Fibroblast of lung (primary cell): ENCODE measurements around the gene CFAP46.

ENCODE experiments used
- EZH2 ChIP-seq: IDR thresholded peaks from 2 replicates; pipeline ENCODE4 v1.5.1; 2012; ENCODE audit warnings: low read length, control low read depth, mild to moderate bottlenecking; ENCODE audit errors: missing control alignments
- TF ChIP-seq, protein P1 (sequence below), 2 donors: IDR thresholded peaks in 1 of 2; conservative IDR thresholded peaks in 1 of 2; 1 replicate in 1 of 2; 2 replicates in 1 of 2; pipeline ENCODE4 v1.5.1; 2011 to 2012; ENCODE audit warnings: low read length in 2 of 2, control low read depth in 1 of 2, inconsistent platforms in 1 of 2, low read depth in 1 of 2, mild to moderate bottlenecking in 1 of 2

DNA sequence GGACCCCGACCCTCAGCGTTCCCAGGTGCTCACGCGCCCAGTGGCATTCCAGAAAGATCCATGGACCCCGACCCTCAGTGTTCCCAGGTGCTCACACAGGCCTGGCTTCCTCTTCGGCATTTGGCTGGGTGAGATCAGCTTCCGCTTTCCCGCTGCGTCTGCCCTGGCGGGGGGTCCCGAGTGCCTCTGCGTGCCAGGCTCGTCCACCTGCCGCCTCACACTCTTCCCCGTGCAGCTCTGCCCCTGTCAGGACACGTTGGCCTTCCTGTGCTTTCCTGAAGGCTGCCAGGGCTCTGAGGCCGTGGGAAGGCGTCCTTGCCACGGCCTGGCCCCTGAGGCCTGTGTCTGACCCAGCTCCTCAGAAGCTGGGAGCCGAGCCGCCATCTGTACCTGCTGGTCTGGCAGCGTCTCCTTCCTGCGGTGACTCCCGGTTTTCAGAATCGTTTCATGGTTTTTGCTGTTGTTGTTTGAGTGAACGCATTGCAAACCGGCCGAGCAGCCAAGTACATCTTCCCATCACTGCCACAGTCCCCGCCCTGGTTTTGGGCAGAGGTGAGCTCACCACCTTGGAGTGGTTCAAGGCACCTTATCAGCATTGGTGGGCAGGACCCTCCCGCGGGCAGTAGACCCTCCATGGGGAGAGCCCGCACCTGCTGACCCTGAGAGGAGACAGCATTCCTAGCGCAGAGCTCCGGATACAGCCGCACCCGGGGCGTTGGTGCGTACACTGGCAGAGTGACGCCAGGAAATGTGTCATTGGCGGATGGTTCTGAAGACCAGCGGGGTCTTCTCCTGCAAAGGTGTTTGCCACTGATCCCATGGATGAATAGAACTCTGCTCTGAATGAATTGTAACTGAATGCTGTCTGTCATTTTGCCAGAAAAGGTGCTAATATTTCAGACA is 173.8 kb downstream of the CFAP46 start:
- TF ChIP-seq, protein P1, sequence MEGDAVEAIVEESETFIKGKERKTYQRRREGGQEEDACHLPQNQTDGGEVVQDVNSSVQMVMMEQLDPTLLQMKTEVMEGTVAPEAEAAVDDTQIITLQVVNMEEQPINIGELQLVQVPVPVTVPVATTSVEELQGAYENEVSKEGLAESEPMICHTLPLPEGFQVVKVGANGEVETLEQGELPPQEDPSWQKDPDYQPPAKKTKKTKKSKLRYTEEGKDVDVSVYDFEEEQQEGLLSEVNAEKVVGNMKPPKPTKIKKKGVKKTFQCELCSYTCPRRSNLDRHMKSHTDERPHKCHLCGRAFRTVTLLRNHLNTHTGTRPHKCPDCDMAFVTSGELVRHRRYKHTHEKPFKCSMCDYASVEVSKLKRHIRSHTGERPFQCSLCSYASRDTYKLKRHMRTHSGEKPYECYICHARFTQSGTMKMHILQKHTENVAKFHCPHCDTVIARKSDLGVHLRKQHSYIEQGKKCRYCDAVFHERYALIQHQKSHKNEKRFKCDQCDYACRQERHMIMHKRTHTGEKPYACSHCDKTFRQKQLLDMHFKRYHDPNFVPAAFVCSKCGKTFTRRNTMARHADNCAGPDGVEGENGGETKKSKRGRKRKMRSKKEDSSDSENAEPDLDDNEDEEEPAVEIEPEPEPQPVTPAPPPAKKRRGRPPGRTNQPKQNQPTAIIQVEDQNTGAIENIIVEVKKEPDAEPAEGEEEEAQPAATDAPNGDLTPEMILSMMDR (conservative IDR thresholded peaks at IDR 0.05 in 1 of 2, IDR thresholded peaks at IDR 0.05 in 1 of 2; ENCODE audit: low read depth in 1 of 2, low read length in 2 of 2) = no peak
- no peak for TF ChIP-seq EZH2
